ENCODE measurements around the gene CAVIN2. TPM values are rescaled to one million over a fixed set of nuclear protein-coding genes. Genes with fewer than 3 reads are reported as not detected.
"Not testable (repeated sequence)": the region's sequence is repeated elsewhere in the genome, so short reads cannot be mapped to it uniquely, and the experiment has no call there.

The CAVIN2 gene
- total and polyA plus RNA-seq, 10 donors, result 19.2 to 205 (median 142) TPM

GRCh38 chr2:191789796-191790195, 57.1 kb downstream of the CAVIN2 start:
- Histone ChIP-seq H3K27ac (no peak overlapping the region), H3K4me3 (no peak overlapping the region), H3K36me3 (no peaks in the 10 kb centered on the region), H3K9me3 (peaks cover 0 to 6% (median 0%) of the 10 kb centered on the region in 8 donors), H3K4me1 (peaks cover 0 to 4% (median 0%) of the 10 kb centered on the region in 6 donors), H3K27me3 (replicated peaks in 1 of 7) (peaks cover 0 to 3% (median 0%) of the 10 kb centered on the region in 7 donors)
- 70 to 93% (median 87%) methylated on average over 4 of the region's 4 CpGs for WGBS, 5 donors
- TF ChIP-seq POLR2A (IDR thresholded peaks at IDR 0.05) (no peak), CTCF (IDR thresholded peaks at IDR 0.05 in 8 of 11, conservative IDR thresholded peaks at IDR 0.05 in 3 of 11) (no peak), POLR2AphosphoS5 (IDR thresholded peaks at IDR 0.05) (no peak)
- DNase-seq, result no peak
- intact Hi-C loops (cut with DNase I; ENCODE audit: low total_unique reads), result no loop called here

- Histone ChIP-seq H3K4me3 (no peak overlapping the region), H3K4me1 (peaks cover 0 to 4% (median 0%) of the 10 kb centered on the region in 6 donors), H3K9me3 (peaks cover 0 to 6% (median 0%) of the 10 kb centered on the region in 8 donors), H3K36me3 (no peaks in the 10 kb centered on the region), H3K27me3 (replicated peaks in 1 of 7) (peaks cover 0 to 2% (median 0%) of the 10 kb centered on the region in 7 donors), H3K27ac (no peak overlapping the region)
- intact Hi-C loops (cut with DNase I; ENCODE audit: low total_unique reads), result no loop called here
- WGBS, 5 donors, result 7 to 26% (median 11%) methylated on average over 1 of the region's 1 CpG
- TF ChIP-seq CTCF (IDR thresholded peaks at IDR 0.05 in 8 of 11, conservative IDR thresholded peaks at IDR 0.05 in 3 of 11) (no peak), POLR2A (IDR thresholded peaks at IDR 0.05) (no peak), POLR2AphosphoS5 (IDR thresholded peaks at IDR 0.05) (no peak)
- DNase-seq, result no peak
Observed at GRCh38 chr2:191786694-191787093, 60.2 kb downstream of the CAVIN2 start.

GRCh38 chr2:191785651-191786050, 61.2 kb downstream of the CAVIN2 start:
- H3K4me1 ChIP-seq; H3K27ac ChIP-seq; H3K4me3 ChIP-seq; H3K9me3 ChIP-seq; DNase-seq; H3K36me3 ChIP-seq; intact Hi-C loops (cut with DNase I; ENCODE audit: low total_unique reads); H3K27me3 ChIP-seq (replicated peaks in 1 of 7): not testable (repeated sequence)
- 85 to 98% (median 90%) methylated on average over 3 of the region's 3 CpGs for WGBS, 5 donors

Other genes with a start within 250 kb of the CAVIN2 start
- gene NABP1, start 169.0 kb downstream of the CAVIN2 start, total RNA-seq, result 100 to 1,000 TPM; 150 to 292 (median 192) TPM
- gene NABP1, start 169.0 kb downstream of the CAVIN2 start, polyA plus RNA-seq, result 10 to 100 TPM; 33.0 to 59.4 (median 46.5) TPM

Data from spleen (tissue), 11 donors.